Esophagus muscularis mucosa (tissue), 3 donors: ENCODE measurements around the gene SFRP5.

ENCODE experiments used
- CTCF ChIP-seq, 3 experiments: fragments of 200-600 bp in 2 of 3; fragments of 450-650 bp in 1 of 3; sonication (generic) in 2 of 3; IDR thresholded peaks; one replicate each; pipeline ENCODE4 v1.5.1; 2017 to 2019; ENCODE audit warnings: antibody characterized with exemption in 3 of 3, mild to moderate bottlenecking in 2 of 3, moderate library complexity in 1 of 3
- POLR2A ChIP-seq: fragments of 450-650 bp; IDR thresholded peaks from one replicate; pipeline ENCODE4 v1.6.1; 2017; ENCODE audit warnings: antibody characterized with exemption, moderate library complexity, mild to moderate bottlenecking, low read depth

- TF ChIP-seq CTCF (IDR thresholded peaks at IDR 0.05) (no peak), POLR2A (no peak)
Measured at GRCh38 chr10:97811958-97812357, 40.2 kb upstream of the SFRP5 start.
